Hepatocyte (in vitro differentiated cells): ENCODE data around the gene TFDP3.

Experiments
- EZH2 ChIP-seq: fragments of 200-600 bp; sonication (generic); IDR thresholded peaks from 2 replicates; pipeline ENCODE4 v1.6.1; 2016; ENCODE audit warnings: antibody characterized with exemption, mild to moderate bottlenecking, borderline replicate concordance
- TF ChIP-seq, protein P1 (sequence below): fragments of 200-600 bp; sonication (generic); IDR thresholded peaks from 2 replicates; pipeline ENCODE4 v1.5.1; 2016; ENCODE audit warnings: antibody characterized with exemption, mild to moderate bottlenecking; ENCODE audit not compliant: poor library complexity

- TF ChIP-seq, protein P1, sequence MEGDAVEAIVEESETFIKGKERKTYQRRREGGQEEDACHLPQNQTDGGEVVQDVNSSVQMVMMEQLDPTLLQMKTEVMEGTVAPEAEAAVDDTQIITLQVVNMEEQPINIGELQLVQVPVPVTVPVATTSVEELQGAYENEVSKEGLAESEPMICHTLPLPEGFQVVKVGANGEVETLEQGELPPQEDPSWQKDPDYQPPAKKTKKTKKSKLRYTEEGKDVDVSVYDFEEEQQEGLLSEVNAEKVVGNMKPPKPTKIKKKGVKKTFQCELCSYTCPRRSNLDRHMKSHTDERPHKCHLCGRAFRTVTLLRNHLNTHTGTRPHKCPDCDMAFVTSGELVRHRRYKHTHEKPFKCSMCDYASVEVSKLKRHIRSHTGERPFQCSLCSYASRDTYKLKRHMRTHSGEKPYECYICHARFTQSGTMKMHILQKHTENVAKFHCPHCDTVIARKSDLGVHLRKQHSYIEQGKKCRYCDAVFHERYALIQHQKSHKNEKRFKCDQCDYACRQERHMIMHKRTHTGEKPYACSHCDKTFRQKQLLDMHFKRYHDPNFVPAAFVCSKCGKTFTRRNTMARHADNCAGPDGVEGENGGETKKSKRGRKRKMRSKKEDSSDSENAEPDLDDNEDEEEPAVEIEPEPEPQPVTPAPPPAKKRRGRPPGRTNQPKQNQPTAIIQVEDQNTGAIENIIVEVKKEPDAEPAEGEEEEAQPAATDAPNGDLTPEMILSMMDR: no peak
- TF ChIP-seq EZH2: no peak
Measured at GRCh38 chrX:133175162-133175561, 43.0 kb downstream of the TFDP3 start.
